Neuronal stem cell (in vitro differentiated cells): ENCODE measurements around the gene SPACA7.
"Not testable (repeated sequence)": the region's sequence is repeated elsewhere in the genome, so short reads cannot be mapped to it uniquely, and the experiment has no call there.

Source experiments
- DNase-seq: peaks from one replicate; pipeline ENCODE4 v3.0.0-alpha.2; 2013; ENCODE audit warnings: low spot score
- H2AFZ ChIP-seq: one replicate; pipeline ENCODE4 v1.6.1; 2013; ENCODE audit warnings: mild to moderate bottlenecking, low read length, inconsistent platforms
- H2AK5ac ChIP-seq: 2 replicates; pipeline ENCODE4 v1.6.1; 2013; ENCODE audit warnings: low read depth, mild to moderate bottlenecking, inconsistent platforms, low read length, moderate library complexity, mixed read lengths
- H2BK120ac ChIP-seq: 2 replicates; pipeline ENCODE4 v1.6.1; 2013; ENCODE audit warnings: low read depth, mild to moderate bottlenecking, inconsistent platforms, low read length, moderate library complexity, mixed read lengths
- H2BK12ac ChIP-seq: one replicate; pipeline ENCODE4 v1.6.1; 2013; ENCODE audit warnings: low read length, inconsistent platforms
- H2BK15ac ChIP-seq: 2 replicates; pipeline ENCODE4 v1.6.1; 2013; ENCODE audit warnings: mild to moderate bottlenecking, low read length, inconsistent platforms, mixed read lengths
- H2BK5ac ChIP-seq: one replicate; pipeline ENCODE4 v1.6.1; 2013; ENCODE audit warnings: inconsistent platforms, mild to moderate bottlenecking, low read length, moderate library complexity
- H3K14ac ChIP-seq: one replicate; pipeline ENCODE4 v1.6.1; 2013; ENCODE audit warnings: low read length, inconsistent platforms
- H3K18ac ChIP-seq: 2 replicates; pipeline ENCODE4 v1.6.1; 2013; ENCODE audit warnings: low read length, inconsistent platforms
- H3K23ac ChIP-seq: 2 replicates; pipeline ENCODE4 v1.6.1; 2013; ENCODE audit warnings: low read depth, mild to moderate bottlenecking, mixed read lengths, low read length, inconsistent platforms; ENCODE audit not compliant: poor library complexity
- H3K27ac ChIP-seq: replicated peaks from 3 replicates; pipeline ENCODE4 v1.5.1; 2013; ENCODE audit warnings: low read length, inconsistent platforms
- H3K27me3 ChIP-seq, 3 experiments: 2 replicates each; pipeline ENCODE4 v1.6.1; 2013; ENCODE audit warnings: low read length in 3 of 3, mild to moderate bottlenecking in 2 of 3, inconsistent platforms in 1 of 3, low read depth in 1 of 3, mixed read lengths in 1 of 3, moderate library complexity in 1 of 3; ENCODE audit not compliant: control insufficient read depth in 3 of 3, insufficient read depth in 3 of 3
- H3K36me3 ChIP-seq, 2 donors: replicated peaks in 1 of 2; 2 replicates each; pipeline ENCODE4 v1.6.1; 2013; ENCODE audit warnings: low read length in 2 of 2; ENCODE audit not compliant: control insufficient read depth in 2 of 2, insufficient read depth in 2 of 2
- H3K4ac ChIP-seq: 2 replicates; pipeline ENCODE4 v1.6.1; 2013; ENCODE audit warnings: inconsistent platforms, mild to moderate bottlenecking, low read length, moderate library complexity
- H3K4me1 ChIP-seq, 2 donors: 1 replicate in 1 of 2; 2 replicates in 1 of 2; pipeline ENCODE4 v1.6.1; 2013; ENCODE audit warnings: low read length in 2 of 2, low read depth in 1 of 2; ENCODE audit not compliant: control insufficient read depth in 2 of 2, insufficient read depth in 1 of 2
- H3K4me2 ChIP-seq: one replicate; pipeline ENCODE4 v1.6.1; 2013; ENCODE audit warnings: mild to moderate bottlenecking, low read length, inconsistent platforms; ENCODE audit not compliant: insufficient read depth, poor library complexity, severe bottlenecking
- H3K4me3 ChIP-seq, 2 donors: 2 replicates each; pipeline ENCODE4 v1.5.1; 2013; ENCODE audit warnings: low read length in 2 of 2, mild to moderate bottlenecking in 2 of 2, inconsistent platforms in 1 of 2, moderate library complexity in 1 of 2
- H3K79me1 ChIP-seq: one replicate; pipeline ENCODE4 v1.6.1; 2013; ENCODE audit warnings: low read depth, mild to moderate bottlenecking, inconsistent platforms, low read length, moderate library complexity
- H3K9ac ChIP-seq: one replicate; pipeline ENCODE4 v1.6.1; 2013; ENCODE audit warnings: mild to moderate bottlenecking, low read depth, low read length, inconsistent platforms; ENCODE audit not compliant: poor library complexity
- H3K9me3 ChIP-seq, 2 donors: replicated peaks in 1 of 2; 2 replicates each; pipeline versions ENCODE3 to v1.6.1; 2013; ENCODE audit warnings: low read length in 2 of 2, mild to moderate bottlenecking in 2 of 2, inconsistent platforms in 1 of 2, low read depth in 1 of 2, mixed read lengths in 1 of 2, moderate library complexity in 1 of 2; ENCODE audit not compliant: control insufficient read depth in 2 of 2, insufficient read depth in 1 of 2
- H4K8ac ChIP-seq: one replicate; pipeline ENCODE4 v1.6.1; 2013; ENCODE audit warnings: low read depth, mild to moderate bottlenecking, inconsistent platforms, low read length, moderate library complexity
- H4K91ac ChIP-seq: one replicate; pipeline ENCODE4 v1.6.1; 2013; ENCODE audit warnings: low read length, low read depth, mild to moderate bottlenecking, inconsistent platforms; ENCODE audit not compliant: poor library complexity
- WGBS, 2 donors: extraction: QIAGEN DNeasy Blood & Tissue Kit; methylation state at CpG; one replicate each; pipeline ENCODE4 v1.1.7; 2013; ENCODE audit warnings: missing lambda C conversion rate in 2 of 2, mixed read lengths in 1 of 2; ENCODE audit not compliant: insufficient read length in 2 of 2, insufficient replicate concordance in 1 of 2; ENCODE audit errors: extremely low coverage in 2 of 2; 5-methylcytosine and 5-hydroxymethylcytosine counted together

The SPACA7 gene

DNA sequence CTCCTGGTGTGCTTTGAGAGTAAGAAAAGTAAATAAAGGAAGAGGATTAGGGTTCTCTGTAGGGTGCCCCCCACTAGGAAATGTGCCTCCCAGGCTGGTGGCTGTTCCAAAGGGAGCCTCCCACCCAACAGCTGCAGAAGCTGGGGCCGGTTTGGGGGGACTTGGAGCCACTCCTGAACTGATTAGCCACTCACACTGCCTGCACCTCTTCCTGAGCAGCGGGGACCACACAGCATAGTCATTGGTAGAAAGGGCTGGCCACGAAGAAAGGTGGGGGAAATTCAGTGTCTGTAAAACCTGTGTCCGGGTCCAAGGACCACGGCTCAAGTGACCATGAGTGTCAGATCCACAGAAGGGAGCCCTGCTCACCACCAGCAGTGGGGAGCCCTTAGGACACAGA lies 55.6 kb downstream of the SPACA7 start:
- Histone ChIP-seq H3K4ac (peak overlapping the region; percentile 14), H3K18ac (no peak overlapping the region), H3K4me2 (no peak overlapping the region), H2BK12ac (no peak overlapping the region), H2BK15ac (peak overlapping the region; percentile 58), H3K36me3 (no peaks in the 10 kb centered on the region), H3K9me3 (peaks cover 12 to 20% of the 10 kb centered on the region in 2 donors), H3K14ac (no peak overlapping the region), H3K27me3 (peaks cover 0 to 3% (median 0%) of the 10 kb centered on the region in 3 experiments), H2BK5ac (peak overlapping the region; percentile 82), H4K91ac (no peak overlapping the region), H3K27ac (no peak overlapping the region), H3K4me1 (peaks cover 0 to 3% of the 10 kb centered on the region in 2 donors), H4K8ac (no peak overlapping the region), H3K4me3 (no peak overlapping the region), H3K9ac (no peak overlapping the region), H2AK5ac (no peak overlapping the region), H2BK120ac (no peak overlapping the region), H3K79me1 (peaks cover 2% of the 10 kb centered on the region), H3K23ac (no peak overlapping the region), H2AFZ (no peak overlapping the region)
- DNase-seq = no peak
- WGBS, 2 donors = no CpG with 5 or more reads among the region's 5 CpGs

DNA sequence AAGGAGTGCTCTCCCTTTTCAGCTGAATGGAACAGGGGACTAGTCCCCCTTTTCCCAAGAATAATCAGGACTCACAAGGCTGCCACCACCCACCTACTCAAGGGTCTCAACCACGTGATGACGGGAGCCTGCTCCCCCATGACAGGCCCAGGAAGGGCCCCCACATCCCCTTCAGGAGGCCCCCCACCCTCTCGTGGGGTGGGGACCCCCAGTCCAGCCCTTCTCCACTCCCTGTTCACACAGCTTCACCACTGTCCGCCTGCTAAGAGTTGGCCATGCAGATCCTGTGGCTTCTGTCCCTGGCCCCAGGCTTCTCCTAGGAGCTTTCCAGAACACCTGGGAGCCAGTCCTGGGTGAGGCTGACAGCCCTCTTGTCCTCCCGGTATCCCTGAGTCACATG lies 56.6 kb downstream of the SPACA7 start:
- H2BK15ac ChIP-seq, H2AK5ac ChIP-seq, H3K36me3 ChIP-seq, H3K27ac ChIP-seq, H4K91ac ChIP-seq, H3K14ac ChIP-seq, H4K8ac ChIP-seq, H3K4ac ChIP-seq, H3K4me1 ChIP-seq, H3K27me3 ChIP-seq, H3K4me3 ChIP-seq, H2AFZ ChIP-seq, H3K4me2 ChIP-seq, H3K18ac ChIP-seq, H3K23ac ChIP-seq, DNase-seq, H3K9ac ChIP-seq, H2BK12ac ChIP-seq, H2BK120ac ChIP-seq, H3K79me1 ChIP-seq: not testable (repeated sequence)
- WGBS, 2 donors = no CpG with 5 or more reads among the region's 5 CpGs
- Histone ChIP-seq H3K9me3 (peaks cover 11 to 22% of the 10 kb centered on the region in 2 donors), H2BK5ac (peak overlapping the region; percentile 82)

DNA sequence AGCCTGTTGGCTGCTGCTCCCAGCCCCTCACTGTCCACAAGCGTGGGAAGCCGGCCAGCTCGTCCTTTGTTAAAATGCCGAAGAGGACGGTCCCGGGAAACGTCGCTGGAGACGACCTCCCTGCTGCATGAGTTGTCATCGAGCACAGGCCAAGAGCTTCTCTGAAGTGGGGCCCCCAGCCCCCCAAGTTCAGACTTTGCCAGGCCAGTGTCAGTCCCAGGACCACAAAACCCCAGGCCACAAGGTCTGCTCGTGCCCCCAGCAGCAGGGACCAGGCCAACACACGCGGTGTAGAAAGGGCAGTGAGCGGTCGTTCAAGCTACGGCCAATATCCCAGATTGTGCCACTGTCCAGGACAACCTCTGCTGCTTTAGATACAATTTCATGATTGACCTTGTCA lies 57.4 kb downstream of the SPACA7 start:
- H3K14ac ChIP-seq, H2BK120ac ChIP-seq, H3K4me3 ChIP-seq, H3K4me1 ChIP-seq, H3K4ac ChIP-seq, H2BK5ac ChIP-seq, DNase-seq, H3K23ac ChIP-seq, H2AK5ac ChIP-seq, H3K18ac ChIP-seq, H4K8ac ChIP-seq, H2BK15ac ChIP-seq, H3K9ac ChIP-seq, H3K79me1 ChIP-seq, H2BK12ac ChIP-seq, H3K4me2 ChIP-seq, H3K36me3 ChIP-seq, H2AFZ ChIP-seq, H3K27me3 ChIP-seq, H4K91ac ChIP-seq, H3K27ac ChIP-seq: not testable (repeated sequence)
- H3K9me3 ChIP-seq = peaks cover 11 to 23% of the 10 kb centered on the region in 2 donors
- no CpG with 5 or more reads among the region's 16 CpGs for WGBS, 2 donors

DNA sequence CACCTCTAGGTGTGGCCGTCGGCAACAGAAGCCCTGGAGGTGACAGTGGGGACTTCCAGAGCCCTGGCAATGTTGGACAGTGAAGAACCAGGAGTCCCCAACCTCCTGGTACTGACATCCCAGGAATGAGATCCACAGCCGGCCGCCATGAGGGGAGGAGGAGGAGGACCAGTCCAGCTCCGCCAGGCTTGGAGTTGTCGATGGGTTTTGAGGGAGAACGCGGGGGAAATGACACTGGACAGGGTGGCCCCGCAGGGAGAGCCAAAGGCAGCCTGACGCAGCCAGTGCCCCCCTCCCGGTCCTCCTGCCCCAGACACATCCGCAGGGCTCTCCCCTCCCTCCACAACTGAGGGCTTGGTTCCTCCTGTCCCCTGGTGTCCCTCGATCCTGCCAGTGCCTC lies 57.9 kb downstream of the SPACA7 start:
- Histone ChIP-seq H3K27ac (no peak overlapping the region), H2BK120ac (no peak overlapping the region), H3K9me3 (peaks cover 12 to 20% of the 10 kb centered on the region in 2 donors), H3K4me2 (no peak overlapping the region), H3K79me1 (peaks cover 2% of the 10 kb centered on the region), H3K4ac (no peak overlapping the region), H2BK5ac (no peak overlapping the region), H3K9ac (no peak overlapping the region), H3K27me3 (peaks cover 0 to 3% (median 0%) of the 10 kb centered on the region in 3 experiments), H3K14ac (no peak overlapping the region), H3K18ac (peak overlapping the region; percentile 78), H3K4me1 (peaks cover 3% of the 10 kb centered on the region in 2 donors), H3K23ac (no peak overlapping the region), H3K36me3 (no peaks in the 10 kb centered on the region), H4K8ac (no peak overlapping the region), H4K91ac (no peak overlapping the region), H3K4me3 (peak overlapping the region in 1 of 2 donors; percentile 53), H2BK15ac (no peak overlapping the region), H2BK12ac (no peak overlapping the region), H2AK5ac (no peak overlapping the region), H2AFZ (no peak overlapping the region)
- no peak for DNase-seq
- no CpG with 5 or more reads among the region's 13 CpGs for WGBS, 2 donors
